ENCODE data around the gene DNAL1.

Gene DNAL1

GRCh38 chr14:73713803-73714655, 69.2 kb downstream of the DNAL1 start, which contains the start of gene PNMA1 (continued):
- TF ChIP-seq ZNF174 (tag by site-specific recombination; IDR thresholded peaks at IDR 0.05) (no peak), ZNF214 (tag by site-specific recombination; IDR thresholded peaks at IDR 0.05; ENCODE audit: borderline replicate concordance) (no peak), ZNF777 (tag by site-specific recombination; IDR thresholded peaks at IDR 0.05; ENCODE audit: borderline replicate concordance) (0 out of 2 replicates have a peak, but pooled peaks have one; percentile 5), WT1 (tag by site-specific recombination; IDR thresholded peaks at IDR 0.05) (peak; percentile 10; the same call in 1 of the 2 replicates), ZNF48 (tag by site-specific recombination; IDR thresholded peaks at IDR 0.05) (no peak), ZFP69B (tag by site-specific recombination; IDR thresholded peaks at IDR 0.05) (no peak), ZNF600 (tag by site-specific recombination; IDR thresholded peaks at IDR 0.05) (peak; percentile 90), ZNF335 (tag by site-specific recombination; conservative IDR thresholded peaks at IDR 0.05) (peak; percentile 94), SP7 (tag by site-specific recombination; IDR thresholded peaks at IDR 0.05) (peak; percentile 38; the same call in 1 of the 2 replicates), GLIS2 (tag by site-specific recombination; IDR thresholded peaks at IDR 0.05) (no peak), PRDM10 (tag by site-specific recombination; IDR thresholded peaks at IDR 0.05) (peak; percentile 99), ZNF626 (tag by site-specific recombination; IDR thresholded peaks at IDR 0.05) (no peak), FEZF1 (tag by site-specific recombination; IDR thresholded peaks at IDR 0.05) (no peak), ZNF560 (tag by site-specific recombination; IDR thresholded peaks at IDR 0.05; ENCODE audit: borderline replicate concordance) (no peak), ZNF76 (tag by site-specific recombination; IDR thresholded peaks at IDR 0.05; ENCODE audit: borderline replicate concordance, low read depth) (peak; percentile 6; the same call in 1 of the 2 replicates), ZNF677 (tag by site-specific recombination; IDR thresholded peaks at IDR 0.05) (no peak), REPIN1 (tag by site-specific recombination; IDR thresholded peaks at IDR 0.05; ENCODE audit: low read depth) (no peak), SP3 (tag by site-specific recombination; IDR thresholded peaks at IDR 0.05) (peak; percentile 47), ZBTB17 (tag by site-specific recombination; IDR thresholded peaks at IDR 0.05) (0 out of 2 replicates have a peak, but pooled peaks have one; percentile 37), ZNF350 (tag by site-specific recombination; IDR thresholded peaks at IDR 0.05) (no peak), KLF7 (tag by site-specific recombination; IDR thresholded peaks at IDR 0.05; ENCODE audit: borderline replicate concordance) (peak; percentile 84)
- TF ChIP-seq, protein P1, sequence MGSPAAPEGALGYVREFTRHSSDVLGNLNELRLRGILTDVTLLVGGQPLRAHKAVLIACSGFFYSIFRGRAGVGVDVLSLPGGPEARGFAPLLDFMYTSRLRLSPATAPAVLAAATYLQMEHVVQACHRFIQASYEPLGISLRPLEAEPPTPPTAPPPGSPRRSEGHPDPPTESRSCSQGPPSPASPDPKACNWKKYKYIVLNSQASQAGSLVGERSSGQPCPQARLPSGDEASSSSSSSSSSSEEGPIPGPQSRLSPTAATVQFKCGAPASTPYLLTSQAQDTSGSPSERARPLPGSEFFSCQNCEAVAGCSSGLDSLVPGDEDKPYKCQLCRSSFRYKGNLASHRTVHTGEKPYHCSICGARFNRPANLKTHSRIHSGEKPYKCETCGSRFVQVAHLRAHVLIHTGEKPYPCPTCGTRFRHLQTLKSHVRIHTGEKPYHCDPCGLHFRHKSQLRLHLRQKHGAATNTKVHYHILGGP (tag by site-specific recombination; IDR thresholded peaks at IDR 0.05): no peak
- TF ChIP-seq, protein P2, sequence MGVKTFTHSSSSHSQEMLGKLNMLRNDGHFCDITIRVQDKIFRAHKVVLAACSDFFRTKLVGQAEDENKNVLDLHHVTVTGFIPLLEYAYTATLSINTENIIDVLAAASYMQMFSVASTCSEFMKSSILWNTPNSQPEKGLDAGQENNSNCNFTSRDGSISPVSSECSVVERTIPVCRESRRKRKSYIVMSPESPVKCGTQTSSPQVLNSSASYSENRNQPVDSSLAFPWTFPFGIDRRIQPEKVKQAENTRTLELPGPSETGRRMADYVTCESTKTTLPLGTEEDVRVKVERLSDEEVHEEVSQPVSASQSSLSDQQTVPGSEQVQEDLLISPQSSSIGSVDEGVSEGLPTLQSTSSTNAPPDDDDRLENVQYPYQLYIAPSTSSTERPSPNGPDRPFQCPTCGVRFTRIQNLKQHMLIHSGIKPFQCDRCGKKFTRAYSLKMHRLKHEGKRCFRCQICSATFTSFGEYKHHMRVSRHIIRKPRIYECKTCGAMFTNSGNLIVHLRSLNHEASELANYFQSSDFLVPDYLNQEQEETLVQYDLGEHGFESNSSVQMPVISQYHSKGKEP (tag by site-specific recombination; IDR thresholded peaks at IDR 0.05): 0 out of 2 replicates have a peak, but pooled peaks have one; percentile 2
- TF ChIP-seq, protein P3, sequence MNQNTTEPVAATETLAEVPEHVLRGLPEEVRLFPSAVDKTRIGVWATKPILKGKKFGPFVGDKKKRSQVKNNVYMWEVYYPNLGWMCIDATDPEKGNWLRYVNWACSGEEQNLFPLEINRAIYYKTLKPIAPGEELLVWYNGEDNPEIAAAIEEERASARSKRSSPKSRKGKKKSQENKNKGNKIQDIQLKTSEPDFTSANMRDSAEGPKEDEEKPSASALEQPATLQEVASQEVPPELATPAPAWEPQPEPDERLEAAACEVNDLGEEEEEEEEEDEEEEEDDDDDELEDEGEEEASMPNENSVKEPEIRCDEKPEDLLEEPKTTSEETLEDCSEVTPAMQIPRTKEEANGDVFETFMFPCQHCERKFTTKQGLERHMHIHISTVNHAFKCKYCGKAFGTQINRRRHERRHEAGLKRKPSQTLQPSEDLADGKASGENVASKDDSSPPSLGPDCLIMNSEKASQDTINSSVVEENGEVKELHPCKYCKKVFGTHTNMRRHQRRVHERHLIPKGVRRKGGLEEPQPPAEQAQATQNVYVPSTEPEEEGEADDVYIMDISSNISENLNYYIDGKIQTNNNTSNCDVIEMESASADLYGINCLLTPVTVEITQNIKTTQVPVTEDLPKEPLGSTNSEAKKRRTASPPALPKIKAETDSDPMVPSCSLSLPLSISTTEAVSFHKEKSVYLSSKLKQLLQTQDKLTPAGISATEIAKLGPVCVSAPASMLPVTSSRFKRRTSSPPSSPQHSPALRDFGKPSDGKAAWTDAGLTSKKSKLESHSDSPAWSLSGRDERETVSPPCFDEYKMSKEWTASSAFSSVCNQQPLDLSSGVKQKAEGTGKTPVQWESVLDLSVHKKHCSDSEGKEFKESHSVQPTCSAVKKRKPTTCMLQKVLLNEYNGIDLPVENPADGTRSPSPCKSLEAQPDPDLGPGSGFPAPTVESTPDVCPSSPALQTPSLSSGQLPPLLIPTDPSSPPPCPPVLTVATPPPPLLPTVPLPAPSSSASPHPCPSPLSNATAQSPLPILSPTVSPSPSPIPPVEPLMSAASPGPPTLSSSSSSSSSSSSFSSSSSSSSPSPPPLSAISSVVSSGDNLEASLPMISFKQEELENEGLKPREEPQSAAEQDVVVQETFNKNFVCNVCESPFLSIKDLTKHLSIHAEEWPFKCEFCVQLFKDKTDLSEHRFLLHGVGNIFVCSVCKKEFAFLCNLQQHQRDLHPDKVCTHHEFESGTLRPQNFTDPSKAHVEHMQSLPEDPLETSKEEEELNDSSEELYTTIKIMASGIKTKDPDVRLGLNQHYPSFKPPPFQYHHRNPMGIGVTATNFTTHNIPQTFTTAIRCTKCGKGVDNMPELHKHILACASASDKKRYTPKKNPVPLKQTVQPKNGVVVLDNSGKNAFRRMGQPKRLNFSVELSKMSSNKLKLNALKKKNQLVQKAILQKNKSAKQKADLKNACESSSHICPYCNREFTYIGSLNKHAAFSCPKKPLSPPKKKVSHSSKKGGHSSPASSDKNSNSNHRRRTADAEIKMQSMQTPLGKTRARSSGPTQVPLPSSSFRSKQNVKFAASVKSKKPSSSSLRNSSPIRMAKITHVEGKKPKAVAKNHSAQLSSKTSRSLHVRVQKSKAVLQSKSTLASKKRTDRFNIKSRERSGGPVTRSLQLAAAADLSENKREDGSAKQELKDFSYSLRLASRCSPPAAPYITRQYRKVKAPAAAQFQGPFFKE (tag by site-specific recombination; IDR thresholded peaks at IDR 0.05; ENCODE audit: borderline replicate concordance): no peak
- TF ChIP-seq, protein P4, sequence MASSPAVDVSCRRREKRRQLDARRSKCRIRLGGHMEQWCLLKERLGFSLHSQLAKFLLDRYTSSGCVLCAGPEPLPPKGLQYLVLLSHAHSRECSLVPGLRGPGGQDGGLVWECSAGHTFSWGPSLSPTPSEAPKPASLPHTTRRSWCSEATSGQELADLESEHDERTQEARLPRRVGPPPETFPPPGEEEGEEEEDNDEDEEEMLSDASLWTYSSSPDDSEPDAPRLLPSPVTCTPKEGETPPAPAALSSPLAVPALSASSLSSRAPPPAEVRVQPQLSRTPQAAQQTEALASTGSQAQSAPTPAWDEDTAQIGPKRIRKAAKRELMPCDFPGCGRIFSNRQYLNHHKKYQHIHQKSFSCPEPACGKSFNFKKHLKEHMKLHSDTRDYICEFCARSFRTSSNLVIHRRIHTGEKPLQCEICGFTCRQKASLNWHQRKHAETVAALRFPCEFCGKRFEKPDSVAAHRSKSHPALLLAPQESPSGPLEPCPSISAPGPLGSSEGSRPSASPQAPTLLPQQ (tag by site-specific recombination; IDR thresholded peaks at IDR 0.05): no peak

Measured in HEK293 (cell line).